Activated T-cell treated with anti-CD3 and anti-CD28 coated beads for 24 hours (primary cell): Measurements from ENCODE around the gene ZIC5.
"Not testable (repeated sequence)": the region's sequence is repeated elsewhere in the genome, so short reads cannot be mapped to it uniquely, and the experiment has no call there.

Experiments used
- DNase-seq: peaks from one replicate; pipeline ENCODE4 v3.0.0-alpha.2; 2020; ENCODE audit warnings: low read depth

Gene ZIC5

DNA sequence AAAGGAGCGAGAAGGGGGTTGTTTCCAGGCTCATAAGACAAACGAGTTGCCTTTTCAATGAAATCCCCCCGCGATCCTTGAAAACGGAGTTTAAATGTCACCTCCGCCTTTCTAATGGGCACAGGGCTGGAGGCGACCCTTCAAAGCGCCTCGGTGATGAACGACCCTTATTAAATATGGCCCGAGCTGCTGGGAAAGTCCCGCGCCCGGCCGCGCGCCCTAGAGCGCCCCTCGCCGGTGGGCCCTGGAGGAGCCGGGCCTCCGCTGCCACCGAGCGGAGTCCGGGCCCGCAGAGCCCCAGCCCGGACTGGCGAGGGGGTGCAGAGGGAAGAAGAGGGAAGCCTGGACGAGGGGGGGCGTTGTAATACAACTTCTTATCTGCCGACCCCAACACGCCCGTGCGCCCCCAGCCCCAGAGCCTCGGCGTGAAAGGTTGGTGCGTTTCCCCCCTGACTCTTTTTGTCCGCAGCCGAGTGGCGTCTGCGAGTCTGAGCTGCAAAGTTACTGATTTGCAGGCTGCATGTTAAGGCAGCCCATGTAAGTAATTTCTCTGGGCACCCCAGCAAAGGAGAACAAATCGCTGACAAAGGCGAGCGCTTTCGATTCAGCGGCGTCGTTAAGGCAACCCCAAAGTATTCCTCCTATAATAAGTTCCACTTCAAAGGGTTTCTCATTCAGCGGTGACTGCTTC, 11.9 kb downstream of the ZIC5 start:
- no peak for DNase-seq

DNA sequence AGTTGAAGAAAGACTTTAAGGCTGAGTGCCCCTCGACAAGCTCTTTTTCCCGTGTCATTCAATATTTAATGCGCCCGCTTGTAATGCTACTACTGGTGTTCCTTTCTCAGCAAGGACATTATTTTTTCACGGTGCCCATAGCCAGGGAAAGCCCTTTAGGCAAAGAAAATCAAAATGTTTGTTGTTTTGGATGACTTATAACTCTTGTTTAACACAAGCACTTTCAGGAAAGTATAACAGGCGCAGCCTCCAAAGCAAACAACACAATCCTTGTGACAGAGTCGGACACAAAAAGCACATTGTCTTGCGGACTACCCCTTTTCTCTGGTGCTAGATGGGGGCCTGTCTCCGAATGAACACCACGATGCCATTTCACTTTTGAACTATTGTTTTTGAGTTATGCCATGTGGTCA, 12.4 kb downstream of the ZIC5 start:
- no peak for DNase-seq

DNA sequence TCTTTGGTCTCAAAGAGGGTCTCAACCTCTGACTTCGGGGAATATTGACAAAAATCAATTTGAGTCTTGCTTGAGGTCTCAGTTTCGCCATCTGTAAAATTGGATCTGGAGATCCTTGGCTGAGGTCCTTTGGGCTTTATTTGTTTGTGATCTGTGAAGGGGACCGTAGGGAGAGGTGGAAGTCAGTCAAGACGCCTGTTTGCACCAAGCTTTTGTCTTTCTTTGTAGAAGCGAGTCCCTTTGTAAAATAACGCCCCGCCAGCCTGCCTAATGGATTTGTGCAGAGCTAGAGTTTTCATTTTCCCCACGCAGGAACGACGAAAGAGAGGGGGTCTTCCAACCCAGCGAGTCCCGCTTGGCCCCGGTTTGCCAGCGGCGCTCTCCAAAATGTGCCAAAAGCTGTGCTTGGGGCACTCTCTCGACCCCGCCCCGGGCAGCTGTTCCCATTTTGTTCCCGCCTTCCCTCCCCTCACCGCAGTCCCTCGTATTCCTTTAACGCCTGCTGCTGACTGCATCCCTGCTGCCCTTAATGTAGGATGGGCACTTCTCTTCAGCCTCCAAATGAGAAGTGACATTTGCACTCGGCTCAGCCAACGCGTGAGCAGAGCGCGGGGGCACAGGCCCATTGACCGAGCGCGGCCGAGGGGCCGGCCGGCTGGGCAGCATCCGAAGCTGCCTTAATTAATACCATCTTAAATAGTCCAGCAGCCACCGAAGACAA, 13.0 kb downstream of the ZIC5 start:
- no peak for DNase-seq

DNA sequence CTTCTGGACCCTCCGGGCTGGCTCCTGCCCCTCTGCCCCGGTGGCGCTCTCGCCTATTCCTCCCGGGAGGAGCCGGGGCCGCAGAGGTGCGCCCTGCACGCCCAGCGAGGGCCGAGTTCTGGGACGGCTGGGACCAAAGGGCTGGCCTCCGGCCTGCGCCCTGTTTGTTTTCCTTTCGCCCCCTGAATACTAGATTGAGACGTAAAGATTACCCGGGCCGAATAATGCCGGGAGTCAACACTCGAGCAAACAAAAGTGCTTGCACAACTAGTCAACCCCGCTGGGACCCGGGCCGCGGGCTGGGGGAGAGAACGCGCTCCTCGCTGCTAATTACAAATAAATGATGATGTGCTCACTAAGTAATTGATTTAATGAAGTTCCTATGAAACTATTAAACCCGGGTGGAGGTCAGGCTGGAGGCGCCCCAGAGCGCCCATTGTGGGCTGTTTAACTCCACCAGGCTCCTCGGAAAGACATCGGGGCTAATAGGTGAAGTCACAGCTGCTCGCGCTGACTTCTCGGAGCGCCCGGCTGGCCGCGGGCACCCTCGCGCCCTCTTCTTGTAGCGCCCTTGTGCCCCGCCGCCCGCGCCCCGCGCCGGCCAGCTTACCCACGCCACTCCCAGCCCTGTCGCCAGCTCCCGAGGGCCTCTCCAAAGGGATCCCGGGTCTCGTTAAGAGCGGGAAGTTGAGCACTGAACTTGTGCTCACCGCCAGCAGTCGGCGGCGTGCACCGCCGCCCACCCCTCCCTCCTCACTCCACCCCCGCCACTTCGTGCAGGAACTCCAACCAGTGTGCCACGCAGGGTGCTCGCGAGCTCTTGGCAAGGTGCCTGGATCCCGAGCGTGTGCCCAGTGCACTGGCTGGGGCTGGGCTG, 14.9 kb downstream of the ZIC5 start:
- DNase-seq = no peak

DNA sequence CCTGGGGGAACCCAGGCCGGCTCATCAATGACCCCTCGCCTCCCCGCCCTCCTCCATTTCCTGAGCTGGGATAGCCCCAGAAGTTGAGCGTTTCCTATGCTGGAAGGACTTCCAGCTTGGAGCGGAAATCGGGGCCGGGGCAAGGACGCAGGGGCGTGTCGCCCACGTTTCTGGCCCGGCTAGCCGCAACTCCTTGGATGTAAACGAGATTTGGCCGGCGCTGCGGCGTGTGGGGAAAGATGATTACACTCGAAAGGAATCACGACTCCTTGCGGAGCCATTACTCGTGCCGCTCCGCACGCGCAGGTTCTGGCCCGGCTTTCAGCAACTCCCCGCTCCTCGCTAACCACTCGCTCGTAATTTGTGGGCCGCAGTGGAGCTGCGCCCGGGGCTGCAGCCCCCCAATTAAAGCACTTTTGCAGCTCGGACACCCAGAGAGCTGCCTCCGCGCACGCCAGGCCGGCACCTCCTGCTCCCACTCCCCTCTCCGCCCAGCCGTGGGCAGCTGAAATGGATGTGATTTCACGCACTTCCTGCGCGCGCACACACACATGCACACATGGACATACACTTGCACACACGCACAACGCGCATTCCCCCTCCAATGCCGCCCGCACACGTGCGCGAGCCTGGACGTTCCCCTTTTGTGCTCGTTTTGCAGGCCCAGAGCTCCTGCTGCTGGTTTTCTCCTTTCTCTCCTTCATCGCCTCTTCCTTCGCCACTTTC, 15.7 kb downstream of the ZIC5 start:
- DNase-seq = no peak

DNA sequence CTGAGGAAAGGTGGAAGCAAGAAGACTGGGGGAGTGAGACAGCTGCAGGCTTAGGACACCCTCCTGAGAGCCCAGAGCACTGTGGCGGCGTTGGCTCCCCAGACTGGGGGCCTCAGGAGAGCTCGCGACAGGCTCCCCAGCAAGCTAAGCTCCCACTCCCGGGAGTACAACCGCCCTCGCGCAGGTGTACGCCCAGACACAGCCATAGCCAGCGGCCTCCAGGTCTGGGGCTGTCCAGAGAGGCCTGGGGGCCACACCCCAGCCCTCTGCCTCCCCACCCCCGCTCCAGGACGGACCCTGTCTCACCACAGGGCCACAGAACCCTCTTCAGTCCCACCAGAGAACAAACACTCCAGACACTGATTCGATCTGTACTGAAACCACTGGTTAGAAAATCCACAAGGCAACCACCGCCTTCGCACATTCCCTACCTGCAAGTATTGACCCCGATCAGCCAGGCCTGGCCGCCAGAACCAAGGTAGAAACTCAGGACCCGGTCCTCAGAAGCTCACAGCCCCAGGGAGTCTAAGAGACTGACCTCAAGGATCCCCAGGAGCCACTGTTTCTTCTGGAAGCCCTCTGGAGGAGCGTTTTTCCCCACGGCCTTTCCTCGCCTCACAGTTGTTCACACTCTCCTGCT, 16.3 kb downstream of the ZIC5 start:
- DNase-seq = no peak

DNA sequence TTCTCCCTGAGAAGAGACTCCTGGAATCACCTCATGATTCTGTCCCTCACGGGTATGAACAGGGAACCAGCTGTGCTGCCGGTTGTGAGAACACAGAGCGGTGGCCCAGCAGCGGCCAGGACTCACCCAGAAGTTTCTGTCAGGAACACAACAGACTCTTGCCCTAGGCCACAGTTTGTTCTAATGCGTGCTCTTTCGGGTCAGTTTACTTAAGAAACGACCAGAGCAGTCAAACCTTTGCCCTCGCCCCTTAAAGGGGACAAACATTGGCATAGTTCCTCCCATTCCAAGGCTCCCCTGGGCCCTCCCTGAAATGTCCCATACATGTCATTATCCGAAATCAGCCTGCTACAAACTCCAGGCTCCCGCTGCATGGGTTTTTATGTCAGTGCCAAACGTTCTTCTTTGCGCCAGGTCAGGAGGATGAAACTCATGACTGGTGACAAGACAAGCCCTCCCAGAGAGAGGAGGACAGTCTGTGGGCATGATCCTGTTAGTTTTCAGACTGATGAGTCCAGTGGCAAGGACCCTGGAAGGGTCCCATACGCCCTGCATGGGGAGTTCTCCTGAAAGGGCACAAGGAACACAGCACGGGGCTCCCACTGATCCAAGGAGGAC, 18.3 kb downstream of the ZIC5 start:
- no peak for DNase-seq

DNA sequence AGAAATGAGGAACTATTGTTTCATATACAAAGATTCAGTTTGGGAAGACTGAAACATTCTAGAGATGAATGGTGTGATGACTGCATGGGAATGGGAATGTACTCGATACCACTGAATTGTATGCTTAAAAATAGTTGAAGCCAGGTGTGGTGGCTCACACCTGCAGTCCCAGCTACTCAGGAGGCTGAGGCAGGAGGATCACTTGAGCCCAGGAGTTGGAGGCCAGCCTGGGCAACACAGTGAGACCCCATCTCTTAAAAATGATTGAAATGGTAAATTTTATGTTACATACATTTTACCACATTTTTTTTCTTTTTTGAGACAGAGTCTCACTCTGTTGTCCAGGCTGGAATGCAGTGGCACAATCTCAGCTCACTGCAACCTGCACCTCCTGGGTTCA, 19.9 kb downstream of the ZIC5 start:
- not testable (repeated sequence) for DNase-seq

DNA sequence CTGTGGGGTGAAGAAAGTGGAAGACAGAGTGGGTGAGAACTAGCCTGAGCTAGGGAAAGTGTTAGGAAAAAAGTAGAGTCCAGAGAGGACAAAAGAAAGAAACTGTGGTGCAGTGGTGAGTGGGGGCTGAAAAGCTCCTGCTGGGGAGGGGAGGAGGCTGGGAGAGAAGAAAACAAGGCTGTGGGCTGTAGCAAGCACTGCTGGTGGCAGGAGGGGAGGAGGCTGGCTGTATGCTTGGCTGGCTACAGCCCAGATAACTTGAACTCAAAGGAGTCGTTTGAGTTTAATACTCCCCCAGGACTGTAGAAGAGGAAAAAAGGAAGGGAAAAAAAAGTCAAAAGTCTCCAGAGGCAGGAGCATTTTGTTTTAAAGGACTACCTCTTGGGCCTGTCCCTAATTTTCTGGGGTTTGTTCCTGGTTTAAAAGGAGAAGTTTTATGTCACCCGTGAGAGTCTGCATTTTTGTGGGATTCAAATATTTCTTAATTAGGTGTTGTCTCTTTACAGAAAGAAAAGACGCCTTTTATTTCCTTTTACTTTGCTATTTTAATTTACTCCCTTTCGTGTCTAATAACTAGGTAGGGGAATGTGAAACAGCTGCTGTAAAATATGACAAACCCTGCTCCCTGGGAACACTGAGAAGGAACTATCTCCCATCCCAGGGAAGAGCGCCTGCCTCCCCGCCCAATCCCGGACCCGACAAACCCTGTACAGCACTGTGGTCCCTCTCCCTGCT, 21.7 kb downstream of the ZIC5 start:
- DNase-seq = no peak

DNA sequence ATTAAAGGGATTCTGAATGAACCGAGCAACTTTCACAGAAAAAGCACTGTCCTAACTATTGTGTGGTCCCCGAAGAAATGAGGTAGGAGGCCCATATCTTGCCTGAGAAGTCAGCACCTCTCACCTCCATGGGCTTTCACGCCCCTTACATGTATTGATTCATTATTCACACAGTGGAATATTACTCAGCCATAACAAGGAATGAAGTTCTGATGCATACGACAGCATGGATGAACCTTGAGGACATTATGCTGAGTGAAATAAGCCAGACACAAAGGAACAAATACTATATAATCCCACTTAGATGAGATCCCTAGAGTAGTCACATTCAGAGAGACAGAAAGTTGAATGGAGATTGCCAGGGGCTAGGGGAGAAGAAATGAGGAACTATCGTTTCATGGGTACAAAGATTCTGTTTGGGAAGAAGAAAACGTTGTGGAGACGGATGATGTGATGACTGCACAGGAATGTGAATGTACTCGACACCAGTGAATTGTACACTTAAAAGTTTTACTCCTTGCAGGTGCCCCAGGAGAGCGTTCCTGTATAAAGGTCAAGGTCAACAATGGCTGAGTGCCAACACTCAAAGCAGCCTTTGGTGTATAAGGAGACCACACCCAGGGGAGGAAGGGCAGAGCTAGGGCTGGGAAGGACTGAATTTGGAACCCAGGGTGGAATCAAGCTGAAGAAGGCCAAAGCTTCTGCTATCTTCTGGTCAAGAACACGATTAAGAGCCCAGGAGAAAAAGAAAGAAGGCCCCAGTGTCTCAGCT, 22.5 kb downstream of the ZIC5 start:
- DNase-seq = no peak

DNA sequence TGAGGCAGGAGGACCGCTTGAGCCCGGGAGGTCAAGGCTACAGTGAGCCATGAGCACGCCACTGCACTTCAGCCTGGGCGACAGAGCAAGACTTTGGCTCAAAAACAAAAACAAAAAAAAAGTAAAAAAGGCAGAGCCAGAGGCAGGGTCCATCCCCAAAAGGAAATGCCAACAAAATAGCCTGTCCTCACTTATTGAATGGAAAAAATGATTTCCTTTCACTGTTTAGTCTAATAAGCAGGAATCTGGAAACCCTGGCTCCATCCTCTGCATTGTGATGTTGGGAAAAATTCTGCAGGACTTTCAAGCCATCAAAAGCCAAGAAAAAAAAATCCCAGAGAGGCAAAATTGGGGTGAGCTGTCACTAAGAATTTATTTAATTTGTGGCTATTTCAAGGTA, 23.2 kb downstream of the ZIC5 start:
- no peak for DNase-seq

DNA sequence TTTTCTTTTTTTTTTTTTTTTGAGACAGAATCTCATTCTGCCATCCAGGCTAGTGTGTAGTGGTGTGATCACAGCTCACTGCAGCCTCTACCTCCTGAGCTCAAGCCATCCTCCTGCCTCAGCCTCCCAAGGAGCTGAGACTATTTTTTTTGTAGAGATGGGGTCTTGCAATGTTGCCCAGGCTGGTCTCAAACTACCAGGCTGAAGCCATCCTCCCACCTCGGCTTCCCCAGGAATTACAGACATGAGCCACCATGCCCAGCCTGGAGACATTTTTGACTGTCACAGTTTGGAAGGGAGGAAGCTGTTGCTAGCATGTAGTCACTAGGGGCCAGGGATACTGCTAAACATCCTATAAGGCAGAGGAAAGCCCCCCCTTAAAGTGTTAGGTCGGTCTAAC, 23.9 kb downstream of the ZIC5 start:
- no peak for DNase-seq

DNA sequence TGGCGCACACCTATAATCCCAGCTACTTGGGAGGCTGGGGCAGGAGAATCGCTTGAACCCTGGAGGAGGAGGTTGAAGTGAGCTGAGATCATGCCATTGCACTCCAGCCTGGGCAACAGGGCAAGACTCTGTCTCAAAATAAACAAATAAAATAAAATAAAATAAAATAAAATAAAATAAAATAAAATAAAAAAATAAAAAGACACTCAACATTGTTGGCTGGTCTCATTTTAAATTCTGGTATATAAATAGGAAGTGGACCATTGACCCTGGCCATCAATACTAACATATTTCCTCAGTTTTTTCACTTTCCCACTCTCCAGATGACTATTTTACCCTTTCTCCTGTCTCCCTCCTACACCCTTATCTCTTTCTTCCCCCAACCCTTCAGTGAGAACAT, 26.1 kb downstream of the ZIC5 start:
- DNase-seq = not testable (repeated sequence)

DNA sequence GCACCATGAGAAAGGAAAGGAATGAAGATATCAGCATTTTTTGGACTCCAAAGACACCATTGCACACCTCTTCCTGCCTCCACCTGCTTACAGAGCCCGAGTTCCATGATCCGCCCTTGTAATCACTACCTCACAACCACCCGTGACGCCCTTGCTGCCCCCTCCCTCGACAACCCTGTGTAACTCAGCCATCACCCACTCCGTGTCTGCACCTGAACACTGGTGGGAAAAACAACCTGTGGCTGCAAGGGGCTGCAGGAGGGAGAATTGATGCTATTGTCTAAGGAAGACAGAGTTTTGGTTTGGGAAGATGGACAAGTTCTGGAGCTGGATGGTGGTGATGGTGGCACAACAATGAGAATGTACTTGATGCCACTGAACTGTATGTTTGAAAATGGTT, 27.0 kb downstream of the ZIC5 start:
- DNase-seq = no peak

DNA sequence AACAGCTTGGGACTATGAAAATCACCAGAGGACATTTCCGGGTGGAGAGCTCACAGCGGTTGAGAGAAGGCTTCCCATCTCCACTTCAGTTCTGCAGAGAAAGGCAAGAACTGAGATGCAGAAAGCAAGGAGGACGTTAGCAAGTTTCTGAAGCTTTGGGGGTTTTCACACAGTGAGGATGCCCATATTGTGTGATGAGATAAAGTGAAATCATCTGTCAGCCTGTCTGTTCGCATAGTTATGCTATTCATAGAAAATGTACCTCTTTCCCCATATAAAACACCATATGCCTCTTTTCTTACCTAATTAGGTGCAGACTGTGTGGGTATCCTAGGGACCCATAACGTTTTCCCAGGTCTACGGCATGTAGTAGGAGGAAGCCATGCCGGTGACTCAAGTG, 27.5 kb downstream of the ZIC5 start:
- DNase-seq = no peak

DNA sequence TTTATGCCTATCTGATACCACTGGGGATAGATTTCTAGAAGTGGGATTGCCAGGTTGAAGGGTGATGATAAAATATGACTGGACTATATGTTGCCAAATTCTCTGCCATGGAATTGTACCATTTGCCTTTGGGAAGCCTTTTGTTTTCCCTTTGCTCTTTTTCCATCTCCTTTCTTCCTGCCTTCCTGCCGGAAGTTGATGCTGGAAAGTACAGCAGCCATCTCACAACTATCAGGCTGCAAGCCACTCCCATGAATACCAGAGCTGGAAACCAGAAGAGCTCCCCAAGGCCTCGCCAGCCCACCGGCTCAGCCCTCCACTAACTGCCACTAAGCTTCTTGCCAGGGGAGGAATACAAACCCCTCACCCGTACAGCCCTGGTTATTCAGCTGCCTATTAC, 29.7 kb downstream of the ZIC5 start:
- DNase-seq = no peak

DNA sequence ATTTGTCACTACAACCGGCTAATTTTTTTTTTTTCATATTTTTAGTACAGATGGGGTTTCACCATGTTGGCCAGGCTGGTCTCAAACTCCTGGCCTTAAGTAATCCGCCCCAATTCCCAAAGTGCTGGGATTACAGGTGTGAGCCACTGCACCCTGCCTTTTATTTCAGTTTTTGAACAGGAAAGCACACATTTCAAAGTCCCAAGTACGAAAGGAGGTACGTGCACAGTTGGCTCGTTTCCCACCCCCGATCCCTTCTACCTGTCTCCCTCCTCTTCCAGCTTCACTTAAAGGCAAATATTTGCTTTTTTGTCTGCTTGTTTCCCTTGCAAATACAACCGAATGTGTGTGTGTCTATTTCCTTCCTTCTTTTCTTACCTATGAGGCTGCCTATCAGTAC, 30.5 kb downstream of the ZIC5 start:
- no peak for DNase-seq

DNA sequence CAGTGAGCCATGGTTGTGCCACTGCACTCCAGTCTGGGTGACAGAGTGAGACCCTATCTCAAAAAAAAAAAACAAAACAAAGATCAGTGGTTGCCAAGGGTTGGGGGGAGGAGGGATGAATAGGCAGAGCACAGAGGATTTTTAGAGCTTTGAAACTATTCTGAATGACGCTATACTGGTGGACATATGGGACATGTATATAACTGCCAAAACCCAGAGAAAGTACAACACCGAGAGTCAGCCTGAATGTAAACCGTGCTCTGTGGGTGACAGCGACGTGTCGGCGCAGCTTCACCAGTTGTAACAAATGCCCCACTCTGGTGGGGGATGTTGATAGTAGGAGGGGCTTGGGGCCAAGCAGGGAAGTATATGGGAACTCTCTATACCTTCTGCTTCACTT, 32.9 kb downstream of the ZIC5 start:
- DNase-seq = no peak

DNA sequence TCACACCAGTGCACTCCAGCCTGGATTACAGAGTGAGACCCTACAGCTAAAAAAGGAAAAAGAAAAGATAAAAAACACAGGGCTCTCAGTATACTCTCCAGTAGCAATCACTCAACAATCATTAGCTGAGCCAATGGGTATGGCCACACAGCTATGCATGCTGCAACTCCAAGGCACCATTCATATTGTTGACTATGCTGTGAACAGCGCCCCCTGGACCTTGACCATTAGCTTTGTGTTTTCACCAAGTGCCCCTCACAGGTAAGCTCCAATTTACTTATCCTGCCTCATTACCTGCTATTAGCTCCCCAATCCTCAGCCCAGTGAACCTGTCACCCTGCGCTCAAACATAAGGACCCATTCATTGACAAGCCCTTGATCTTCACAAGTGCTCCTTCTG, 35.8 kb downstream of the ZIC5 start:
- DNase-seq = no peak

DNA sequence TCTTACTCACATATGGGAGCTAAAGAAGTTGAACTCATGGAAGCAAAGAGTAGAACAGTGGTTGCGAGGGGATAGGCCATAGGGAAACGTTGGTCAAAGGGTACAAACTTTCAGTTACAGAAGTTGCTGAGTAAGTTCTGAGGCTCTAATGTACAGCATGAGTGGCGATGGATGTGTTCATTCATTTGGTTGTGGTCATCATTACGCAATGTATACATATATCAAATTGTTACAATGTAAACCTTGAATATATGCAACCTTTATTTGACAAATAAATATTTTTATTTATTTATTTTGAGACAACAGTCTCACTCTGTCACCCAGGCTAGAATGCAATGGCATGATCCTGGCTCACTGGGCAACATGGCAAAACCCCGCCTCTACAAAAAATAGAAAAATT, 38.7 kb downstream of the ZIC5 start:
- DNase-seq = no peak
